GM13976 (cell line): ENCODE results near the gene C1GALT1.

ENCODE experiments used
- DNase-seq: peaks from one replicate; pipeline ENCODE4 v3.0.0; 2012; ENCODE audit warnings: low spot score
- CTCF ChIP-seq: IDR thresholded peaks from 2 replicates; pipeline ENCODE4 v1.5.1; 2012; ENCODE audit warnings: borderline replicate concordance, mild to moderate bottlenecking; ENCODE audit not compliant: insufficient read depth; ENCODE audit errors: extremely low read depth, missing control alignments, control extremely low read depth
- in situ Hi-C: fragments of 300-500 bp; cut with MboI; formaldehyde crosslinking; loops from one replicate; pipeline ENCODE4 v1.12.0; 2022; ENCODE audit warnings: low sequenced_read_pairs, mixed read lengths, inconsistent platforms; ENCODE audit not compliant: unreplicated experiment

Gene C1GALT1

GRCh38 chr7:7247658-7248057 lies 65.3 kb downstream of the C1GALT1 start:
- in situ Hi-C loops: no loop called here
- TF ChIP-seq CTCF: no peak
- DNase-seq: no peak

GRCh38 chr7:7249814-7250213 lies 67.5 kb downstream of the C1GALT1 start:
- no peak for DNase-seq
- in situ Hi-C loops: no loop called here
- TF ChIP-seq CTCF: no peak

GRCh38 chr7:7251742-7252141 lies 69.4 kb downstream of the C1GALT1 start:
- peak; percentile 34 for DNase-seq
- in situ Hi-C loops: no loop called here
- TF ChIP-seq CTCF: no peak

GRCh38 chr7:7254319-7254718 lies 72.0 kb downstream of the C1GALT1 start:
- in situ Hi-C loops: no loop called here
- no peak for TF ChIP-seq CTCF
- no peak for DNase-seq

GRCh38 chr7:7254908-7255307 lies 72.6 kb downstream of the C1GALT1 start:
- TF ChIP-seq CTCF: no peak
- no peak for DNase-seq
- in situ Hi-C loops: no loop called here

GRCh38 chr7:7256731-7257274 lies 74.5 kb downstream of the C1GALT1 start:
- in situ Hi-C loops: no loop called here
- no peak for DNase-seq
- no peak for TF ChIP-seq CTCF

- in situ Hi-C loops: no loop called here
- no peak for TF ChIP-seq CTCF
- peak; percentile 67 for DNase-seq
These were observed 75.8 kb downstream of the C1GALT1 start for GRCh38 chr7:7257899-7258692.
